A549 (cell line): ENCODE data around the gene VAPA.

ENCODE experiments used
- BHLHE40 ChIP-seq: IDR thresholded peaks from 2 replicates; pipeline ENCODE4 v1.6.1; 2012; ENCODE audit warnings: low read depth, low read length, inconsistent platforms
- CTCF ChIP-seq: fragments of >200 bp; sonication (Bioruptor Twin); formaldehyde crosslinking; IDR thresholded peaks from 3 replicates; pipeline ENCODE4 v1.5.1; 2016
- EP300 ChIP-seq, 2 experiments: fragments of >200 bp; sonication (Bioruptor Twin); formaldehyde crosslinking; IDR thresholded peaks; 2 replicates in 1 of 2; 3 replicates in 1 of 2; pipeline ENCODE4 v1.6.1; 2016 to 2017
- MAX ChIP-seq: IDR thresholded peaks from 2 replicates; pipeline ENCODE4 v1.6.1; 2012
- MYC ChIP-seq: IDR thresholded peaks from 2 replicates; pipeline ENCODE4 v1.6.1; 2012; ENCODE audit warnings: mild to moderate bottlenecking, inconsistent platforms, low read length, improper control_type of control experiment, borderline replicate concordance
- POLR2A ChIP-seq: IDR thresholded peaks from 2 replicates; pipeline ENCODE4 v1.6.1; 2012; ENCODE audit warnings: mild to moderate bottlenecking, low read length
- POLR2AphosphoS2 ChIP-seq: conservative IDR thresholded peaks from 2 replicates; pipeline ENCODE4 v1.6.1; 2012; ENCODE audit warnings: low read length, improper control_type of control experiment, inconsistent platforms
- REST ChIP-seq: fragments of 200-600 bp; sonication (generic); IDR thresholded peaks from 2 replicates; pipeline ENCODE4 v1.6.1; 2016; ENCODE audit warnings: antibody characterized with exemption, mild to moderate bottlenecking, moderate library complexity
- RFX5 ChIP-seq: fragments of 450-650 bp; IDR thresholded peaks from 2 replicates; pipeline ENCODE4 v1.7.1; 2014; ENCODE audit warnings: antibody characterized with exemption, mild to moderate bottlenecking, moderate library complexity

- TF ChIP-seq BHLHE40 (no peak), CTCF (no peak), MYC (no peak), POLR2A (no peak), MAX (no peak), REST (no peak), EP300 (IDR thresholded peaks at IDR 0.05) (no peak), RFX5 (no peak), POLR2AphosphoS2 (no peak)
These were observed 17.9 kb downstream of the VAPA start for GRCh38 chr18:9931678-9932077.
